Measurements from ENCODE around the gene PPP1R9A.

The PPP1R9A gene

DNA sequence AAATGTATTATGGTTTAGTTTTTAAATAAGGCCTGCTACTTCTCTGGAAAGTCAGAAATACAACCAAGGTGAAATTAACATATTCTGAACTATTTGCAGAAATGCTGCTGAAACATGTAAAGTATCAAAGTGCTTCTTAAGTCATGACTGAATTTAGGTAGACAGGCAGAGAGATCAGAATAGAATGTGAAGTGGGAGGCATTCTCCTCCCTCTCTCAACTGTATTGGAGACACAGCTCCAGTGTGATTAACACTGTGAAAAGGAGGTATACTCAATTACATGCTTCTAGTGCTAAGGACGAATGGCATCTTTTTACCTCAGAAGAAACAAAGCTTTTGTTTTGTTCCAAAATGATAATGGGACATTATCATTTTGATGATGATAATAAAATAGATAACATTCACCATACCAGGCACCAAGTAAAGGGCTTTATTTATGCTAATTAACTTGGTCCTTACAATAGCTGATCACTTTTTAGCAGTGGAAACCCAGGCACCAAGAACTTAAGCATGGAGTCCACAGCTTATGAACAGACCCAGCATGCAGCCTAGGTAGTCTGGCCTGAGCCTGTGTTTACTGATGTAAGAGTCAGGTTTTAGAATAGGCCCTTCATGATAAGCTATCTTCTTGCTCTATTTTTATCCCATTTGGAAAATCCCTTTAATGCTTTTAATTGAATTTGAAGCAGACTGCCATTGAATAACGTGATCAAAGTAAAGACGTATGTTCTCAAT, 26.0 kb downstream of the PPP1R9A start:
- DNase-seq (ENCODE audit: extremely low read depth, low read depth), result no peak

DNA sequence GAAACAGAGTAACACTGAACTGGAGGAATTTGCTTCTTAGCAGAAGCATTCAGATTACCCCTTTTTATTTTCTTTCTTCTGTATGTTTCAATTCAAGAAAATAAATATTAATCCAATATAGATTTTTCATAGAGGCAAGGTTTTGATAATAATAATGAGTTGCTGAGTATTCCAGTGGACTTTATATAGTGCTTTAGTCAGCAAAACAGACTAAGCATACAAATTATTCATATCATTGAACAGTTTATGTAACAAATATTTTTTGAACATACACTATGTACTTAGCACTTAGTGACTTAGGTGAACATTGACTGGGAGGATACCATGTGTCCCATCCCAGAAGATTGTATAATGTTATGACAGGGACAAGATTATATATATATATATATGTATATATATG, 32.0 kb downstream of the PPP1R9A start:
- DNase-seq (ENCODE audit: extremely low read depth, low read depth), result no peak
- TF ChIP-seq, protein P1, sequence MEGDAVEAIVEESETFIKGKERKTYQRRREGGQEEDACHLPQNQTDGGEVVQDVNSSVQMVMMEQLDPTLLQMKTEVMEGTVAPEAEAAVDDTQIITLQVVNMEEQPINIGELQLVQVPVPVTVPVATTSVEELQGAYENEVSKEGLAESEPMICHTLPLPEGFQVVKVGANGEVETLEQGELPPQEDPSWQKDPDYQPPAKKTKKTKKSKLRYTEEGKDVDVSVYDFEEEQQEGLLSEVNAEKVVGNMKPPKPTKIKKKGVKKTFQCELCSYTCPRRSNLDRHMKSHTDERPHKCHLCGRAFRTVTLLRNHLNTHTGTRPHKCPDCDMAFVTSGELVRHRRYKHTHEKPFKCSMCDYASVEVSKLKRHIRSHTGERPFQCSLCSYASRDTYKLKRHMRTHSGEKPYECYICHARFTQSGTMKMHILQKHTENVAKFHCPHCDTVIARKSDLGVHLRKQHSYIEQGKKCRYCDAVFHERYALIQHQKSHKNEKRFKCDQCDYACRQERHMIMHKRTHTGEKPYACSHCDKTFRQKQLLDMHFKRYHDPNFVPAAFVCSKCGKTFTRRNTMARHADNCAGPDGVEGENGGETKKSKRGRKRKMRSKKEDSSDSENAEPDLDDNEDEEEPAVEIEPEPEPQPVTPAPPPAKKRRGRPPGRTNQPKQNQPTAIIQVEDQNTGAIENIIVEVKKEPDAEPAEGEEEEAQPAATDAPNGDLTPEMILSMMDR (IDR thresholded peaks at IDR 0.05; ENCODE audit: low read depth, low read length), result no peak

More for the DNA sequence above, 26.0 kb downstream of the PPP1R9A start:
- TF ChIP-seq, protein P1 (IDR thresholded peaks at IDR 0.05; ENCODE audit: low read depth, low read length), result no peak

DNA sequence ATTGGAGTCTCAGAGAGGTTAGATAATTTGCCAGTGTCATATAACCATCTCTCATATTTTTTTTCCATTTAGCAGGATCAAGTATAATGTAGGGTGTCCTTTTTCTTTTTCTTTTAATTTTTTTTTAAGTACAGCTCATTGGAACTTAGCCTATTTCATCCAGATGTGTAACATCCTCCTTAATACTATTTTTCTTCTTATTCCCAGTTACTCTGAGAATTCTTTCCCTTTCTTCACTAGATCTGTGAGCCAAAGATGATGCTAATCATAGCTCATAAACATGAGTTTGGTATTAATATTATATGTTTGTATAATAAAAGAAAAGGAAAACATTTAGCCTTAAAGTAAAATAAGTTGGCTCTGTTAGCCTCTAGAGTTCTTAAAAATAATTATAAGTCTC, 32.8 kb downstream of the PPP1R9A start:
- DNase-seq (ENCODE audit: extremely low read depth, low read depth), result no peak
- TF ChIP-seq, protein P1 (IDR thresholded peaks at IDR 0.05; ENCODE audit: low read depth, low read length), result no peak

DNA sequence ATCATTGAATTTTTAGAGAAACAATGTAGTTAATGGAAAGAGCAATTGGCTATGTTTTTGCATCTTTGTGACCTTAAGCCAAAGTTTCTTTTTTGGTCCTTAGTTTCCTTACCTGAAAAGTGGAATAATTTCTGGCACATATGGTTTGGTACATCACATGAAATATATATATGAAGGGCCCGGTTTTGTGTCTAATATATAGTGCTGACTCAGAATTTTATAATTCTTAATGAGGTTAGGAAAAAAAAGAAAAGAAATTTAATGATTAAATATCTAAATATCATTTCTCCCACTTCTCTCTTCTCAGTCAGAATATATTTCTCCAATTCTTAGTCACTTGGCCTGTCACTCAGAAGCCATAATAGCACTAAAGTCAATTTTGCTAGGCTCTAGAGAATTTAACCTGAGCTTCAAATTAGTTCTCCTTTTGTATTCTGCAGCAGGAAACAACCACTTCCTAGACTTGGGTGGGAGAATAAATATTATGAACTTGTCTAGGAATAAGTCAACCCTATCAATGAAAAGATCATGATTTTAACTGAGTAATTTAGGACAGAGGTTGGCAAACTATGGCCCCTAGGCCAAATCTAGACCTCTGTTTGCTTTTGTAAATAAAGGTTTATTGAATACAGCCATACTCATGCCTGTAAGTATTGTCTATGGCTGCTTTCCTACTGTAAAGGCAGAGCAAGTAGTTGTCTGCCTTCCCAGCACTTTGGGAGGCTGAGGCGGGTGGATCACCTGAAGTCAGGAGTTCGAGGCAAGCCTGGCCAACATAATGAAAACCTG, 34.6 kb downstream of the PPP1R9A start:
- TF ChIP-seq, protein P1 (IDR thresholded peaks at IDR 0.05; ENCODE audit: low read depth, low read length), result no peak
- no peak for DNase-seq (ENCODE audit: extremely low read depth, low read depth)

DNA sequence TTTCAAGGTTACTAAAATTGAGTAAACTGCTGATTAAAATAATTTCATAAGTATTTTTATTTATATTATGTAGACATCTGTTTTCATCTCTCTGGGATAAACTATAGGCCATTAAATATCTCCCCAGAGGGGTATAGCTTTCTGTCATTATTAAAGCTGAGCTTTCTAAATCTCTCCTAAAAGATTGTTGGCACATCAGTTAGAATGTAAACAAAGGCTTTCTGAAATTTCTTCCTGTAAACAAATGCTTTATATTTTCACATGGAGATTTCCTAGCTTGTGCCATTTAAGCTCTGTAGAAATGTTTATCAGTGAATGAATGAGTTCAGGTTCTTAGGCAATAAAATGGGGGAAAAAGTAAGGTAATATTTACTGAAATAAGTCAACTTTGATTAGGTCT, 35.7 kb downstream of the PPP1R9A start:
- no peak for DNase-seq (ENCODE audit: extremely low read depth, low read depth)
- TF ChIP-seq, protein P1 (IDR thresholded peaks at IDR 0.05; ENCODE audit: low read depth, low read length), result no peak

DNA sequence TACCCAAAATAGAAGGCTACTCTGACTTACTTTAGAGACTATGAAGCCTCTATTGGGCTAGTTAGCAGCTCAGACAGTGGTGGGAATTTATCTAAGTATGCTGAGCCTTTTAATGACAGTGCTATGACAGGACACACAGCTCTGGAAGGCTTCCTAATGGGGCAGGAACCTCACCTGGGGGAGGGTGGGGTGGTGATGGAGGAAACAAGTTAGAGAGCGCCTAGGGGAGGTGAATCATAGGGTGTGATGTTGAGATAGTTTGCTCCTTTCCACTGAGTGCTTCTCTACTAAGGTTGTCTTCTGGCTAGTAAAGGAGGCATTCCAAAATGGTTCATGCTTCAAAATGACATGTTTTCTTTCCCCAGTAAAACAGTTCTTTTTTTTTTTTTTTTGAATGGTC, 42.1 kb downstream of the PPP1R9A start:
- TF ChIP-seq, protein P1 (IDR thresholded peaks at IDR 0.05; ENCODE audit: low read depth, low read length), result no peak
- no peak for DNase-seq (ENCODE audit: extremely low read depth, low read depth)

DNA sequence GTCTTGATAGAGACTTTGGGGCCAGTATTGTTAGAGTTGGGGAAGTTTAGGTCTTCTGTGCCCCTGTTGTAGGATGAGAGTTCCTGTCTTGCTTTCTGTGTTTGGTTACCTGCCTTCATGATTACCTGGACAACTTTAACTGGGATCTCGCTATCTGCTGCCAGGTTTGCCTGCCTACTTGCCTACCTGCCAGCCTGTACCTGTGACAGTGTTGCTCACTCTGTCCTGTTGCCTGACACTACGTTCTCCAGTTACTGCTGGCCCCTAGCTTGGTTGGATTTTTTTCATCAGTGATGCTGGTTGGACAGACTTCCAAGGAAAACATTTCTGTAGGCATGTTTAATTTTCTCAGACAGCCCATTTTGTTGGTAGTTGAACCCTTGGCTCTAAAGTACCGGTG, 48.4 kb downstream of the PPP1R9A start:
- TF ChIP-seq, protein P1 (IDR thresholded peaks at IDR 0.05; ENCODE audit: low read depth, low read length), result no peak
- no peak for DNase-seq (ENCODE audit: extremely low read depth, low read depth)

Data from AG09319 (cell line).